ENCODE results near the gene NFIX. TPM values are rescaled to one million over a fixed set of nuclear protein-coding genes. Genes with fewer than 3 reads are reported as not detected.
"Not testable (repeated sequence)": the region's sequence is repeated elsewhere in the genome, so short reads cannot be mapped to it uniquely, and the experiment has no call there.

The NFIX gene
- total RNA-seq, 4 donors from 2014 or later = 39.8 to 55.8 (median 48.2) TPM

DNA sequence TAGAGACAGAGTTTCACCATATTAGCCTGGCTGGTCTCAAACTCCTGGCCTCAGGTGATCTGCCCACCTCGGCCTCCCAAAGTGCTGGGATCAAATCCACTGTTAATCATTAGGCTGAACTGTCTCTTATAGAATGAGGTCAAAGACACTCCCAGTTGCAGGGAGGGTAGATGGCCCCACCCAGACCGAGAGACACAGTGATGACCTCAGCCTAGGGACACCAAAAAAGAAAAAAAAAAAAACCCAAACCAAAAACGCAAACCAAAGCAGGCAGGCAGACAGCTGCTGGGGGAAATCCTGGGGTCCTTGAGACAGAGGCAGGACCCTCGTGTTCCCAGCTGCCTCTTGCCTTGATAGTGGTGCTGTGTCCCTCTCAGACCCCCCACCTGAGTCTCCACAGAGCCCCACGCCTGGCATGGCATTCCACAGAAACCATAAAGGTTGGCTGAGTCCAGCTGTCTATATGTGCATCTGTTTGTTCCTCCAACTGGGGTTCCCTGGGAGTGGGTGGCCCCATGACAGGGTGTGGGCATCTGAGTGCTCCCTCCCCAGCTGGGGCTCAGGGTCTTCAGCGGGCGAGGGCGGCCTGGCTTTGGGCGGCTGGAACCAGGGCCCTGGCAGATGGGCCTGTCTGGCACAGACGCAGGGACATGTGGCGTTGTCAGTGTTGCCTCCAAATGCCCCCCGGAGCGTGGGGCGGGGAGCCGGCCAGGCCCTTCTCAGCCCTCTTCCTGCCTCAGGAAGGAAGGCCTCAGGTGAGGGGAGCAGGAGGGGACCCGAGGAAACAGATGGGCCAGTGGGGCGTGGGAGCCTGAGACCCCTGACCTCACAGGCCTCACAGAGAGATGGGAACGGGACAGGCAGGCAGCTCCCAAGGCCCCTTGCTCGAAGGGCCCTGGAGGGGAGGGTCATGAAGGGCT is 20.7 kb upstream of the NFIX start:
- Histone ChIP-seq H3K36me3 (no peaks in the 10 kb centered on the region), H3K4me1 (peaks cover 0 to 6% (median 0%) of the 10 kb centered on the region in 4 donors), H3K27ac (no peak overlapping the region), H3K27me3 (no peaks in the 10 kb centered on the region), H3K4me3 (no peak overlapping the region), H3K9me3 (no peaks in the 10 kb centered on the region)
- no peak for DNase-seq (ENCODE audit: low spot score in 2 of 2)
- WGBS, 2 donors = 52 to 70% methylated on average over 9 to 18 of the region's 19 CpGs
- TF ChIP-seq, protein P1, sequence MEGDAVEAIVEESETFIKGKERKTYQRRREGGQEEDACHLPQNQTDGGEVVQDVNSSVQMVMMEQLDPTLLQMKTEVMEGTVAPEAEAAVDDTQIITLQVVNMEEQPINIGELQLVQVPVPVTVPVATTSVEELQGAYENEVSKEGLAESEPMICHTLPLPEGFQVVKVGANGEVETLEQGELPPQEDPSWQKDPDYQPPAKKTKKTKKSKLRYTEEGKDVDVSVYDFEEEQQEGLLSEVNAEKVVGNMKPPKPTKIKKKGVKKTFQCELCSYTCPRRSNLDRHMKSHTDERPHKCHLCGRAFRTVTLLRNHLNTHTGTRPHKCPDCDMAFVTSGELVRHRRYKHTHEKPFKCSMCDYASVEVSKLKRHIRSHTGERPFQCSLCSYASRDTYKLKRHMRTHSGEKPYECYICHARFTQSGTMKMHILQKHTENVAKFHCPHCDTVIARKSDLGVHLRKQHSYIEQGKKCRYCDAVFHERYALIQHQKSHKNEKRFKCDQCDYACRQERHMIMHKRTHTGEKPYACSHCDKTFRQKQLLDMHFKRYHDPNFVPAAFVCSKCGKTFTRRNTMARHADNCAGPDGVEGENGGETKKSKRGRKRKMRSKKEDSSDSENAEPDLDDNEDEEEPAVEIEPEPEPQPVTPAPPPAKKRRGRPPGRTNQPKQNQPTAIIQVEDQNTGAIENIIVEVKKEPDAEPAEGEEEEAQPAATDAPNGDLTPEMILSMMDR (IDR thresholded peaks at IDR 0.05) = no peak
- TF ChIP-seq EP300 (IDR thresholded peaks at IDR 0.05) (no peak), POLR2A (IDR thresholded peaks at IDR 0.05) (no peak)

GRCh38 chr19:12975221-12975741 is 20.0 kb upstream of the NFIX start:
- Histone ChIP-seq H3K27me3 (no peaks in the 10 kb centered on the region), H3K36me3 (no peaks in the 10 kb centered on the region), H3K27ac (no peak overlapping the region), H3K4me3 (no peak overlapping the region), H3K9me3 (no peaks in the 10 kb centered on the region), H3K4me1 (peaks cover 0 to 6% (median 0%) of the 10 kb centered on the region in 4 donors)
- TF ChIP-seq, protein P1 (IDR thresholded peaks at IDR 0.05) = no peak
- TF ChIP-seq POLR2A (IDR thresholded peaks at IDR 0.05) (no peak), EP300 (IDR thresholded peaks at IDR 0.05) (no peak)
- 78 to 88% methylated on average over 6 to 7 of the region's 17 CpGs for WGBS, 2 donors
- DNase-seq (ENCODE audit: low spot score in 2 of 2) = no peak

DNA sequence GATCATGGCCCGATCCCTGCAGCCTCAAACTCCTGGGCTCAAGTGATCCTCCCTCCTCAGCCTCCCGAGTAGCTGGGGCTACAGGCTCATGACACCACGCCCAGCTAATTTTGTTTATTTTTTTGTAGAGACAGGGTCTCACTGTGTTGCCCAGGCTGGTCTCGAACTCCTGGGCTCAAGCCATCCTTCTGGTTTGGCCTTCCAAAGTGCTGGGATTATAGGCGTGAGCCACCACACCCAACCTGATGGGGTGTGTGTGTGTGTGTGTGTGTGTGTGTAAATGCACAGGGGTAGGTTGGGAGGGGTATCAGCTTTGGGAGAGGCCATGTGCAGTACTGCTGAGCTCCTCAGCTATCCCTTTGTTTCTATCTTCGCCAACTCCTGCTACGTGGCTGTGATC is 19.2 kb upstream of the NFIX start:
- not testable (repeated sequence) for H3K4me3 ChIP-seq; H3K9me3 ChIP-seq; DNase-seq (ENCODE audit: low spot score in 2 of 2); H3K27ac ChIP-seq; H3K36me3 ChIP-seq; H3K4me1 ChIP-seq; H3K27me3 ChIP-seq
- WGBS, 2 donors = 81 to 86% methylated on average over 7 of the region's 7 CpGs

- no peak overlapping the region for H3K4me3 ChIP-seq
- H3K36me3 ChIP-seq = no peaks in the 10 kb centered on the region
- H3K9me3 ChIP-seq = no peaks in the 10 kb centered on the region
- H3K27me3 ChIP-seq = no peaks in the 10 kb centered on the region
- TF ChIP-seq EP300 (IDR thresholded peaks at IDR 0.05) (no peak), POLR2A (IDR thresholded peaks at IDR 0.05) (no peak)
- TF ChIP-seq, protein P1 (IDR thresholded peaks at IDR 0.05) = no peak
- no peak for DNase-seq (ENCODE audit: low spot score in 2 of 2)
- 94 to 98% methylated on average over 3 of the region's 3 CpGs for WGBS, 2 donors
- H3K4me1 ChIP-seq = peaks cover 0 to 26% (median 6%) of the 10 kb centered on the region in 4 donors
- H3K27ac ChIP-seq = no peak overlapping the region
Observed at GRCh38 chr19:12979974-12980373, 15.3 kb upstream of the NFIX start.

GRCh38 chr19:12982648-12983047 is 12.6 kb upstream of the NFIX start:
- peaks cover 0 to 38% (median 10%) of the 10 kb centered on the region in 4 donors for H3K4me1 ChIP-seq
- TF ChIP-seq POLR2A (IDR thresholded peaks at IDR 0.05) (no peak), EP300 (IDR thresholded peaks at IDR 0.05) (no peak)
- TF ChIP-seq, protein P1 (IDR thresholded peaks at IDR 0.05) = no peak
- peak overlapping the region in 2 of 4 donors; percentile 69 to 79 for H3K27ac ChIP-seq
- H3K4me3 ChIP-seq = no peak overlapping the region
- no peak for DNase-seq (ENCODE audit: low spot score in 2 of 2)
- no peaks in the 10 kb centered on the region for H3K27me3 ChIP-seq
- no peaks in the 10 kb centered on the region for H3K36me3 ChIP-seq
- WGBS, 2 donors = 87 to 91% methylated on average over 6 of the region's 6 CpGs
- no peaks in the 10 kb centered on the region for H3K9me3 ChIP-seq

All from tibial nerve (tissue), 4 donors.